GM12878 (cell line): ENCODE data around the gene PKP3. TPM values are rescaled to one million over a fixed set of nuclear protein-coding genes. Genes with fewer than 3 reads are reported as not detected.

Experiments used
- ATAC-seq: fragments of 200-7000 bp; cut with Tn5 transposase; 3 replicates; pipeline ENCODE4 v1.9.1; 2020; ENCODE audit warnings: mild to moderate bottlenecking, moderate library complexity
- BruUV-seq: library from RNA; stranded (reverse); fragments of 400-500 nt; replicated peaks from 2 replicates; lab custom pipeline; 2021; lab: Mats Ljungman, UMichigan
- CTCF ChIA-PET: fragments of 300-600 bp; sonication (Branson Sonifier 250); formaldehyde crosslinking; extraction: SDS; loops from one replicate; lab custom pipeline; 2021; ENCODE audit warnings: inconsistent platforms; lab: Yijun Ruan, JAX
- POLR2A ChIA-PET: fragments of 350-600 bp; formaldehyde crosslinking; extraction: SDS; loops from one replicate; lab custom pipeline; 2021; ENCODE audit warnings: inconsistent platforms; lab: Charles Lee
- RAD21 ChIA-PET: fragments of 300-600 bp; sonication (Branson Sonifier 250); formaldehyde crosslinking; loops from one replicate; lab custom pipeline; 2023; ENCODE audit warnings: antibody characterized with exemption; ENCODE audit not compliant: unreplicated experiment; lab: Charles Lee
- SMC1A ChIA-PET: fragments of 300-600 bp; sonication (Branson Sonifier 250); formaldehyde crosslinking; loops from one replicate; lab custom pipeline; 2023; ENCODE audit not compliant: unreplicated experiment, uncharacterized antibody; lab: Charles Lee
- DNase-seq: peaks from one replicate; pipeline ENCODE4 v3.0.0-alpha.2; 2011; ENCODE audit warnings: low read depth, low spot score
- FAIRE-seq: peaks from 3 replicates; lab custom pipeline; 2011; peaks lifted over from hg19 to GRCh38; lab: Jason Lieb, UNC
- H2AFZ ChIP-seq: 2 replicates; pipeline ENCODE4 v1.6.0; 2011; ENCODE audit warnings: low read depth, low read length, control low read depth; ENCODE audit not compliant: control insufficient read depth
- H3K27ac ChIP-seq: 2 replicates; pipeline ENCODE4 v1.5.1; 2011; ENCODE audit warnings: control low read depth; ENCODE audit not compliant: control insufficient read depth, insufficient read depth
- H3K27me3 ChIP-seq, 2 experiments: replicated peaks in 1 of 2; 2 replicates each; pipeline versions ENCODE4 v1.6.0 to v1.6.1; 2011; ENCODE audit warnings: low read length in 1 of 2; ENCODE audit not compliant: control insufficient read depth in 2 of 2, insufficient read depth in 2 of 2
- H3K36me3 ChIP-seq, 2 experiments: 2 replicates each; pipeline ENCODE4 v1.5.1; 2011; ENCODE audit warnings: low read length in 1 of 2; ENCODE audit not compliant: control insufficient read depth in 2 of 2, insufficient read depth in 2 of 2
- H3K4me1 ChIP-seq: 2 replicates; pipeline ENCODE4 v1.6.1; 2011; ENCODE audit warnings: mild to moderate bottlenecking, low read length, moderate library complexity, mixed read lengths; ENCODE audit not compliant: control insufficient read depth, insufficient read depth
- H3K4me2 ChIP-seq: 2 replicates; pipeline ENCODE4 v1.6.0; 2011; ENCODE audit warnings: control low read depth; ENCODE audit not compliant: control insufficient read depth, insufficient read depth
- H3K4me3 ChIP-seq: fragments of 200-600 bp; sonication (generic); 2 replicates; pipeline ENCODE4 v1.5.1; 2016
- H3K79me2 ChIP-seq: 2 replicates; pipeline ENCODE4 v1.6.0; 2011; ENCODE audit warnings: low read length; ENCODE audit not compliant: control insufficient read depth, insufficient read depth
- H3K9ac ChIP-seq: 2 replicates; pipeline ENCODE4 v1.8.0; 2011; ENCODE audit warnings: low read length, control low read depth, mixed read lengths; ENCODE audit not compliant: control insufficient read depth, insufficient read depth
- H3K9me3 ChIP-seq: replicated peaks from 3 replicates; pipeline ENCODE4 v1.5.1; 2011; ENCODE audit warnings: mild to moderate bottlenecking, low read length; ENCODE audit not compliant: control insufficient read depth, insufficient read depth
- H4K20me1 ChIP-seq: 2 replicates; pipeline ENCODE4 v1.6.0; 2011; ENCODE audit not compliant: control insufficient read depth, insufficient read depth
- ELK1 ChIP-seq: IDR thresholded peaks from 2 replicates; pipeline ENCODE4 v1.6.1; 2012; ENCODE audit warnings: low read depth, low read length, improper control_type of control experiment
- ETV6 ChIP-seq, 2 experiments: fragments of 450-650 bp in 1 of 2; IDR thresholded peaks in 1 of 2; conservative IDR thresholded peaks in 1 of 2; 2 replicates each; pipeline ENCODE4 v1.6.1; 2014; ENCODE audit warnings: antibody characterized with exemption in 1 of 2, borderline replicate concordance in 1 of 2, low read depth in 1 of 2, mild to moderate bottlenecking in 1 of 2, moderate library complexity in 1 of 2
- EZH2 ChIP-seq: IDR thresholded peaks from 2 replicates; pipeline ENCODE4 v1.6.1; 2012; ENCODE audit warnings: low read depth, mild to moderate bottlenecking, control low read depth, inconsistent platforms, low read length, borderline replicate concordance; ENCODE audit not compliant: control insufficient read depth
- IRF3 ChIP-seq: fragments of 450-650 bp; IDR thresholded peaks from 2 replicates; pipeline ENCODE4 v1.6.1; 2014; ENCODE audit warnings: mild to moderate bottlenecking
- MEF2B ChIP-seq: fragments of 450-650 bp; IDR thresholded peaks from 2 replicates; pipeline ENCODE4 v1.6.1; 2018; ENCODE audit warnings: mild to moderate bottlenecking, moderate library complexity; ENCODE audit not compliant: partially characterized antibody, poor library complexity, severe bottlenecking
- MXI1 ChIP-seq: fragments of 150-350 bp; IDR thresholded peaks from 2 replicates; pipeline ENCODE4 v1.6.1; 2011; ENCODE audit warnings: low read depth, mild to moderate bottlenecking, inconsistent platforms, low read length, improper control_type of control experiment
- NKRF ChIP-seq: fragments of 450-650 bp; conservative IDR thresholded peaks from 2 replicates; pipeline ENCODE4 v1.6.1; 2017; ENCODE audit warnings: mild to moderate bottlenecking, moderate library complexity
- NR2F1 ChIP-seq: fragments of 450-650 bp; conservative IDR thresholded peaks from 2 replicates; pipeline ENCODE4 v1.6.1; 2017; ENCODE audit warnings: mild to moderate bottlenecking
- PBX3 ChIP-seq: IDR thresholded peaks from 2 replicates; pipeline ENCODE4 v1.6.1; 2011; ENCODE audit warnings: mild to moderate bottlenecking, low read depth, low read length, moderate library complexity; ENCODE audit not compliant: insufficient replicate concordance
- PML ChIP-seq: IDR thresholded peaks from 2 replicates; pipeline ENCODE4 v1.6.1; 2012; ENCODE audit warnings: low read length, inconsistent platforms
- POLR2A ChIP-seq: IDR thresholded peaks from 2 replicates; pipeline ENCODE4 v1.6.1; 2011; ENCODE audit warnings: low read depth, mild to moderate bottlenecking, low read length
- POLR2AphosphoS5 ChIP-seq: IDR thresholded peaks from 2 replicates; pipeline ENCODE4 v1.6.1; 2011; ENCODE audit warnings: mild to moderate bottlenecking, low read length, inconsistent platforms
- RAD21 ChIP-seq: IDR thresholded peaks from 2 replicates; pipeline ENCODE4 v1.6.1; 2011; ENCODE audit warnings: mild to moderate bottlenecking, low read depth, low read length, moderate library complexity; ENCODE audit not compliant: insufficient read depth
- SMAD5 ChIP-seq: IDR thresholded peaks from 2 replicates; pipeline ENCODE4 v1.6.1; 2016; ENCODE audit warnings: antibody characterized with exemption, low read depth
- SPI1 ChIP-seq: IDR thresholded peaks from 2 replicates; pipeline ENCODE4 v1.6.1; 2011; ENCODE audit warnings: low read depth, mild to moderate bottlenecking, low read length, moderate library complexity, borderline replicate concordance; ENCODE audit not compliant: insufficient read depth
- YBX1 ChIP-seq: fragments of 450-650 bp; IDR thresholded peaks from 2 replicates; pipeline ENCODE4 v1.6.1; 2016; ENCODE audit warnings: antibody characterized with exemption
- ZBTB33 ChIP-seq: fragments of 450-650 bp; IDR thresholded peaks from 2 replicates; pipeline ENCODE4 v1.6.1; 2017; ENCODE audit warnings: mild to moderate bottlenecking
- ZNF622 ChIP-seq: fragments of 450-650 bp; IDR thresholded peaks from 2 replicates; pipeline ENCODE4 v1.6.1; 2017; ENCODE audit warnings: mild to moderate bottlenecking, inconsistent platforms
- WGBS: methylation state at CpG from one replicate; pipeline ENCODE4 v1.1.6; 2016; ENCODE audit warnings: low lambda C conversion rate; ENCODE audit not compliant: insufficient replicate concordance, insufficient coverage; ENCODE audit errors: missing lambda C conversion rate; 5-methylcytosine and 5-hydroxymethylcytosine counted together
- in situ Hi-C: fragments of 300-500 bp; cut with MboI; formaldehyde crosslinking; loops from 9 replicates; pipeline ENCODE4 v1.14.3; 2018; ENCODE audit warnings: mixed read lengths
- intact Hi-C: fragments of 100-400 bp; cut with micrococcal nuclease; formaldehyde crosslinking; loops from one replicate; pipeline ENCODE4 v1.14.2; 2022; ENCODE audit not compliant: unreplicated experiment
- polyA plus RNA-seq, 11 experiments: library from polyadenylated mRNA; depleted of rRNA in 4 of 11; unstranded in 6 of 11; stranded (reverse) in 5 of 11; fragments of >200 nt; fragmentation: Nextera tagmentation in 4 of 11; fragmentation: Illumina TruSeq in 1 of 11; extraction: Ambion mirVana in 4 of 11; extraction: Trizol in 1 of 11; gene quantifications; 1 replicate in 1 of 11; 2 replicates in 10 of 11; pipeline versions ENCODE4 v1.2.1 to v1.2.3, GENCODE V29; 2011 to 2016; ENCODE audit warnings: inconsistent platforms in 2 of 11, missing spikeins in 2 of 11, low read depth in 1 of 11
- total RNA-seq, 4 experiments: library from RNA; depleted of rRNA in 3 of 4; stranded (reverse); fragments of >200 nt in 3 of 4; fragmentation: Illumina TruSeq in 1 of 4; extraction: Trizol in 1 of 4; gene quantifications; 2 replicates each; pipeline versions ENCODE4 v1.2.1 to v1.2.3, GENCODE V29; 2013 to 2021

The PKP3 gene
- total and polyA plus RNA-seq, 10 of the 15 experiments (the other 5 are each of a cell fraction or from before 2014, with no cell fraction given) = 0.45 to 0.90 TPM; not detected in 8

- BruUV-seq = no TSS peak
- no peak for FAIRE-seq
- H3K9ac ChIP-seq = no peak overlapping the region
These were observed 37.9 kb downstream of the PKP3 start for GRCh38 chr11:431921-432320.

More at GRCh38 chr11:431921-432320, 37.9 kb downstream of the PKP3 start:
- no peak for DNase-seq
- H3K4me2 ChIP-seq = no peak overlapping the region
- H3K4me1 ChIP-seq = no peaks in the 10 kb centered on the region
- H3K4me3 ChIP-seq = no peak overlapping the region
- POLR2A ChIA-PET = interaction anchor here (0.5 kb wide), 1 partner anchor 153 kb away, joined by 3 read pairs; no protein-coding TSS in a partner anchor
- in situ Hi-C loops (no loop called here), intact Hi-C loops (no loop called here)
- WGBS = 87% methylated on average over 12 of the region's 13 CpGs
- no peaks in the 10 kb centered on the region for H3K79me2 ChIP-seq
- no peak for TF ChIP-seq NR2F1
- no peak for TF ChIP-seq MEF2B
- no peak for TF ChIP-seq PBX3
- TF ChIP-seq POLR2A = no peak
- TF ChIP-seq ELK1 = no peak
- no peak for TF ChIP-seq ZBTB33
- no peak for TF ChIP-seq IRF3
- TF ChIP-seq MXI1 = no peak
- TF ChIP-seq NKRF = no peak
- TF ChIP-seq YBX1 = no peak
- no peak for TF ChIP-seq EZH2
- no peak for TF ChIP-seq ETV6 (conservative IDR thresholded peaks at IDR 0.05 in 1 of 2, IDR thresholded peaks at IDR 0.05 in 1 of 2; ENCODE audit: borderline replicate concordance in 1 of 2, low read depth in 1 of 2)
- no peak for TF ChIP-seq SPI1
- no peak for TF ChIP-seq PML
- TF ChIP-seq SMAD5 = no peak
- TF ChIP-seq RAD21 = no peak
- TF ChIP-seq POLR2AphosphoS5 = no peak
- TF ChIP-seq ZNF622 = no peak
- H2AFZ ChIP-seq = no peak overlapping the region
- H3K27ac ChIP-seq = no peak overlapping the region
- no peaks in the 10 kb centered on the region for H3K27me3 ChIP-seq
- RAD21 ChIA-PET = no interaction called here
- SMC1A ChIA-PET = no interaction called here
- H4K20me1 ChIP-seq = no peaks in the 10 kb centered on the region
- no peak for ATAC-seq
- H3K36me3 ChIP-seq = no peaks in the 10 kb centered on the region
- H3K9me3 ChIP-seq = no peaks in the 10 kb centered on the region
- CTCF ChIA-PET = no interaction called here
